22Rv1 (cell line): ENCODE measurements around the gene EIF4EBP2.

Experiments used
- H3K27ac ChIP-seq: fragments of 450-650 bp; 2 replicates; pipeline ENCODE4 v1.5.1; 2017
- CTCF ChIP-seq: fragments of 450-650 bp; IDR thresholded peaks from 2 replicates; pipeline ENCODE4 v1.5.1; 2017; ENCODE audit warnings: mild to moderate bottlenecking
- ZFX ChIP-seq: fragments of 450-650 bp; IDR thresholded peaks from 2 replicates; pipeline ENCODE4 v1.6.1; 2017; ENCODE audit warnings: antibody characterized with exemption, borderline replicate concordance

The EIF4EBP2 gene

GRCh38 chr10:70403483-70404035 is 386 bp upstream of the EIF4EBP2 start:
- peak overlapping the region; percentile 84 for H3K27ac ChIP-seq
- TF ChIP-seq ZFX (no peak), CTCF (no peak)

- no peak for TF ChIP-seq ZFX
- TF ChIP-seq CTCF: no peak
- peak overlapping the region; percentile 84 for H3K27ac ChIP-seq
These were observed 767 bp downstream of the EIF4EBP2 start for GRCh38 chr10:70404787-70405036.

- no peak for TF ChIP-seq ZFX
- no peak for TF ChIP-seq CTCF
- peak overlapping the region; percentile 84 for H3K27ac ChIP-seq
These were observed 1.3 kb downstream of the EIF4EBP2 start for GRCh38 chr10:70405037-70405824.

- TF ChIP-seq ZFX (no peak), CTCF (no peak)
- no peak overlapping the region for H3K27ac ChIP-seq
These were observed 5.8 kb downstream of the EIF4EBP2 start for GRCh38 chr10:70409772-70410171.

GRCh38 chr10:70410608-70411007 is 6.7 kb downstream of the EIF4EBP2 start:
- H3K27ac ChIP-seq: no peak overlapping the region
- TF ChIP-seq ZFX (no peak), CTCF (no peak)

GRCh38 chr10:70412356-70412755 is 8.4 kb downstream of the EIF4EBP2 start:
- no peak for TF ChIP-seq ZFX
- no peak for TF ChIP-seq CTCF
- no peak overlapping the region for H3K27ac ChIP-seq

- no peak overlapping the region for H3K27ac ChIP-seq
- no peak for TF ChIP-seq CTCF
- TF ChIP-seq ZFX: no peak
These were observed 13.6 kb downstream of the EIF4EBP2 start for GRCh38 chr10:70417568-70417967.
